Loucy (cell line): Measurements from ENCODE around the gene RPS6KA4.
"Not testable (repeated sequence)": the region's sequence is repeated elsewhere in the genome, so short reads cannot be mapped to it uniquely, and the experiment has no call there.

Experiments
- H2AFZ ChIP-seq: fragments of 200-600 bp; sonication (generic); 2 replicates; pipeline ENCODE4 v1.6.0; 2016; ENCODE audit warnings: antibody characterized with exemption, mild to moderate bottlenecking, low read length, moderate library complexity
- H3F3A ChIP-seq: fragments of 200-600 bp; 2 replicates; pipeline ENCODE4 v1.6.0; 2016; ENCODE audit warnings: antibody characterized with exemption, low read depth, mild to moderate bottlenecking
- H3K27me3 ChIP-seq: fragments of 200-600 bp; sonication (generic); 2 replicates; pipeline ENCODE4 v1.6.1; 2014; ENCODE audit warnings: low read length, mild to moderate bottlenecking; ENCODE audit not compliant: insufficient read depth, poor library complexity, severe bottlenecking
- H3K36me3 ChIP-seq: fragments of 200-600 bp; sonication (generic); 2 replicates; pipeline ENCODE4 v1.6.1; 2016; ENCODE audit warnings: low read length; ENCODE audit not compliant: insufficient read depth
- H3K4me1 ChIP-seq: fragments of 200-600 bp; sonication (generic); 2 replicates; pipeline ENCODE4 v1.5.1; 2014; ENCODE audit warnings: low read length, mild to moderate bottlenecking; ENCODE audit not compliant: insufficient read depth, poor library complexity, severe bottlenecking
- H3K4me2 ChIP-seq: fragments of 200-600 bp; sonication (generic); 2 replicates; pipeline ENCODE4 v1.6.0; 2014; ENCODE audit warnings: antibody characterized with exemption, low read length, low read depth, mild to moderate bottlenecking; ENCODE audit not compliant: poor library complexity, severe bottlenecking
- H3K4me3 ChIP-seq: fragments of 200-600 bp; sonication (generic); 2 replicates; pipeline ENCODE4 v1.5.1; 2014; ENCODE audit warnings: low read length, mild to moderate bottlenecking, mixed read lengths; ENCODE audit not compliant: poor library complexity, severe bottlenecking
- H3K79me2 ChIP-seq: fragments of 200-600 bp; sonication (generic); 2 replicates; pipeline ENCODE4 v1.6.1; 2014; ENCODE audit warnings: low read length; ENCODE audit not compliant: insufficient read depth
- H3K9ac ChIP-seq: fragments of 200-600 bp; sonication (generic); 2 replicates; pipeline ENCODE4 v1.6.0; 2014; ENCODE audit warnings: mild to moderate bottlenecking, low read depth, low read length, moderate library complexity; ENCODE audit not compliant: poor library complexity, severe bottlenecking
- H3K9me2 ChIP-seq: fragments of 200-600 bp; sonication (generic); replicated peaks from 2 replicates; pipeline ENCODE4 v1.6.1; 2016; ENCODE audit warnings: low read depth, low read length, mixed read lengths
- H3K9me3 ChIP-seq: fragments of 200-600 bp; sonication (generic); 2 replicates; pipeline ENCODE4 v1.6.1; 2014; ENCODE audit warnings: mild to moderate bottlenecking, antibody characterized with exemption, low read length, low read depth; ENCODE audit not compliant: insufficient read depth
- H4K20me1 ChIP-seq: fragments of 200-600 bp; sonication (generic); 2 replicates; pipeline ENCODE4 v1.6.0; 2014; ENCODE audit warnings: antibody characterized with exemption, low read length, mild to moderate bottlenecking; ENCODE audit not compliant: insufficient read depth, poor library complexity, severe bottlenecking
- EZH2phosphoT487 ChIP-seq: fragments of 200-600 bp; IDR thresholded peaks from 2 replicates; pipeline ENCODE4 v1.6.1; 2018; ENCODE audit warnings: antibody characterized with exemption, mild to moderate bottlenecking, moderate library complexity, borderline replicate concordance
- TF ChIP-seq, protein P1 (sequence below): fragments of 200-600 bp; sonication (generic); conservative IDR thresholded peaks from 2 replicates; pipeline ENCODE4 v1.5.1; 2014; ENCODE audit warnings: mild to moderate bottlenecking, antibody characterized with exemption, low read length

RPS6KA4 gene

DNA sequence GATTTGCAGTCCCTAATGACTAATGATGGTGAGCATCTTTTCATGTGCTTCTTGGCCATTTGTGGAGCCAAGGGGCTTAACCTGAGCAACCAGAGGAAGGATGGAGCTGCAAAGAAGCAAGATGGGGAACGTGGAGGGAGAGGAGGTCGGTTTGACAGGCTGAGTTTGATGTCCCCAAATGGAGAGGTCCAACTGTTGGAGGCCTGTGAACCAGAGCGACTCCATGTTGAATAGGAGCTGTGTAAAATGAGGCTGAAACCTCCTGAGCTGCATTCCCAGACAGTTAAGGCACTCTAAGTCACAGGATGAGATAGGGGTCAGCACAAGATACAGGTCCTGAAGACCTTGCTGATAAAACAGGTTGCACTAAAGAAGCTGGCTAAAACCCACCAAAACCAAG lies 54.5 kb downstream of the RPS6KA4 start:
- Histone ChIP-seq H3K4me3 (no peak overlapping the region), H3K9me2 (no peaks in the 10 kb centered on the region), H3F3A (no peaks in the 10 kb centered on the region), H3K36me3 (no peaks in the 10 kb centered on the region), H3K79me2 (no peaks in the 10 kb centered on the region), H3K27me3 (no peaks in the 10 kb centered on the region), H4K20me1 (no peaks in the 10 kb centered on the region), H2AFZ (no peak overlapping the region), H3K9ac (no peak overlapping the region), H3K4me1 (peaks cover 5% of the 10 kb centered on the region), H3K9me3 (no peaks in the 10 kb centered on the region), H3K4me2 (no peak overlapping the region)
- TF ChIP-seq, protein P1, sequence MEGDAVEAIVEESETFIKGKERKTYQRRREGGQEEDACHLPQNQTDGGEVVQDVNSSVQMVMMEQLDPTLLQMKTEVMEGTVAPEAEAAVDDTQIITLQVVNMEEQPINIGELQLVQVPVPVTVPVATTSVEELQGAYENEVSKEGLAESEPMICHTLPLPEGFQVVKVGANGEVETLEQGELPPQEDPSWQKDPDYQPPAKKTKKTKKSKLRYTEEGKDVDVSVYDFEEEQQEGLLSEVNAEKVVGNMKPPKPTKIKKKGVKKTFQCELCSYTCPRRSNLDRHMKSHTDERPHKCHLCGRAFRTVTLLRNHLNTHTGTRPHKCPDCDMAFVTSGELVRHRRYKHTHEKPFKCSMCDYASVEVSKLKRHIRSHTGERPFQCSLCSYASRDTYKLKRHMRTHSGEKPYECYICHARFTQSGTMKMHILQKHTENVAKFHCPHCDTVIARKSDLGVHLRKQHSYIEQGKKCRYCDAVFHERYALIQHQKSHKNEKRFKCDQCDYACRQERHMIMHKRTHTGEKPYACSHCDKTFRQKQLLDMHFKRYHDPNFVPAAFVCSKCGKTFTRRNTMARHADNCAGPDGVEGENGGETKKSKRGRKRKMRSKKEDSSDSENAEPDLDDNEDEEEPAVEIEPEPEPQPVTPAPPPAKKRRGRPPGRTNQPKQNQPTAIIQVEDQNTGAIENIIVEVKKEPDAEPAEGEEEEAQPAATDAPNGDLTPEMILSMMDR: no peak
- TF ChIP-seq EZH2phosphoT487: no peak

DNA sequence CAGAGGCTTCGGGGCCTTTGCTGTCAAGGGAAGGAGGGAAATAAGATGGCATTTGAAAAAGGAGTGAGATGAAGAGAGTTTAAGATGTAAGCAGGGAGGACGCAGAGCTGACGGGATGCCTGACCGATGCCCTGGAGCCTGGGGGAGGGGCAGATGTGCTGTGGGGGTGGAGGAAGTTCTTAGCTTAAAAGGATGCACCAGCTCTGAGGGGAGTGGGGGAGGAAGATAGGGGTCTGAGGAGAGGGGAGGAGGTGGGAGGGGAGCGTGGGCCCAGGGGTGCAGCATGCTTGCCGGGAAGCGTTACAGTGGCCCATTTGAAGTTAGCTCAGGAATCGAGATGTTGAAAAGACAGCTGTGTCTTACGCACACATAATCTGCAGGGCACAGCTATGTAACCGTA lies 56.3 kb downstream of the RPS6KA4 start:
- Histone ChIP-seq H3K36me3 (no peaks in the 10 kb centered on the region), H3K4me2 (no peak overlapping the region), H3K9me2 (no peaks in the 10 kb centered on the region), H3F3A (no peaks in the 10 kb centered on the region), H3K9me3 (0 out of 2 replicates have a peak, but pooled peaks cover 2% of the 10 kb centered on the region), H2AFZ (no peak overlapping the region), H3K27me3 (no peaks in the 10 kb centered on the region), H3K9ac (no peak overlapping the region), H4K20me1 (no peaks in the 10 kb centered on the region), H3K4me1 (peaks cover 5% of the 10 kb centered on the region), H3K4me3 (no peak overlapping the region), H3K79me2 (no peaks in the 10 kb centered on the region)
- no peak for TF ChIP-seq EZH2phosphoT487
- TF ChIP-seq, protein P1: no peak

DNA sequence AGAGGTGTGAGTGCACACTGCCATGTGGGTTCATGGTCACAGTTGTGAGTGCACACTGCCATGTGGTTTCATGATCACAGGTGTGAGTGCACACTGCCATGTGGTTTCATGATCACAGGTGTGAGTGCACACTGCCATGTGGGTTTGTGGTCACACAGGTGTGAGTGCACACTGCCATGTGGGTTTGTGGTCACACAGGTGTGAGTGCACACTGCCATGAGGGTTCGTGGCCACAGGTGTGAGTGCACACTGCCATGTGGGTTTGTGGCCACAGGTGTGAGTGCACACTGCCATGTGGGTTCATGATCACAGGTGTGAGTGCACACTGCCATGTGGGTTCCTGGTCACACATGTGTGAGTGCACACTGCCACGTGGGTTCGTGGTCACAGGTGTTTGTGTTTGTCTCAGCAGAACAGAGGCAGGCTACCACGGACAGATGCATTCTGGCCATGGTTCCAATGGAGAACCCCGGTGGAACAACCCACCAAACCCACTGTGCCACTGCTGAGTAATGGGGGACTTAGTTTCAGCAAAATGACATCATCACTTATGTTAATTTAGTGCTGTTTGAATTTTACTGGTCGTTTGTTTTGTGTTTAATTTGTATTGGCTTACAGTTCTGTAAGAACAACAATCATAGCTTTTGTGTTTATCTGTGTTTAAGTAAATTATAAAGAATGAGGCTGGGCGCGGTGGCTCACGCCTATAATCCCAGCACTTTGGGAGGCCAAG lies 57.2 kb downstream of the RPS6KA4 start:
- TF ChIP-seq, protein P1: no peak
- no peak for TF ChIP-seq EZH2phosphoT487
- no peaks in the 10 kb centered on the region for H3F3A ChIP-seq
- H3K79me2 ChIP-seq: no peaks in the 10 kb centered on the region
- peaks cover 5% of the 10 kb centered on the region for H3K4me1 ChIP-seq
- no peak overlapping the region for H3K4me2 ChIP-seq
- H3K9me3 ChIP-seq: 0 out of 2 replicates have a peak, but pooled peaks cover 2% of the 10 kb centered on the region
- H3K4me3 ChIP-seq: no peak overlapping the region
- H3K9me2 ChIP-seq: no peaks in the 10 kb centered on the region
- no peak overlapping the region for H3K9ac ChIP-seq
- H2AFZ ChIP-seq: no peak overlapping the region
- H4K20me1 ChIP-seq: no peaks in the 10 kb centered on the region
- H3K27me3 ChIP-seq: no peaks in the 10 kb centered on the region
- no peaks in the 10 kb centered on the region for H3K36me3 ChIP-seq

DNA sequence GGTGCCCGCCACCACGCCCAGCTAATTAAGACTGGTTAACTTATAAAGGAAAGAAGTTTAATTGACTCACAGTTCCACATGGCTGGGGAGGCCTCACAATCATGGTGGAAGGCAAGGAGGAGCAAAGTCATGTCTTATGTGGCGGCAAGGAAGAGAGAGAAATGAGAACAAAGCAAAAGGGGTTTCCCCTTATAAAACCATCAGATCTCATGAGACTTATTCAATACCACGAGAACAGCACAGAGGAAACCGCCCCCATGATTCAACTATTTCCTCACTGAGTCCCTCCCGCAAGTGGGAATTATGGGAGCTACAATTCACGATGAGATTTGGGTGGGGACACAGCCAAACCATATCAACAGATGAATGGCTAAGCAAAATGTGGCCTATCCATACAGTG lies 59.3 kb downstream of the RPS6KA4 start:
- not testable (repeated sequence) for H4K20me1 ChIP-seq, H3K79me2 ChIP-seq, H3K4me3 ChIP-seq, H3F3A ChIP-seq, H3K4me2 ChIP-seq, H3K9ac ChIP-seq, H3K27me3 ChIP-seq, H3K9me2 ChIP-seq, H2AFZ ChIP-seq, H3K9me3 ChIP-seq, H3K4me1 ChIP-seq, H3K36me3 ChIP-seq
